Renal pelvis (tissue), 4 donors: ENCODE data around the gene TNFRSF18. TPM values are rescaled to one million over a fixed set of nuclear protein-coding genes. Genes with fewer than 3 reads are reported as not detected.
"Not testable (repeated sequence)": the region's sequence is repeated elsewhere in the genome, so short reads cannot be mapped to it uniquely, and the experiment has no call there.

Source experiments
- DNase-seq: peaks from one replicate; pipeline ENCODE4 v3.0.0-alpha.2; 2013
- polyA plus RNA-seq, 3 donors: library from polyadenylated mRNA; unstranded; fragments of 120-200 nt; gene quantifications; one replicate each; pipeline ENCODE4 v1.2.1, GENCODE V29; 2013; ENCODE audit not compliant: insufficient read length in 3 of 3

Gene TNFRSF18
- polyA plus RNA-seq, 3 donors: 0.75 to 1.2 (median 0.89) TPM

DNA sequence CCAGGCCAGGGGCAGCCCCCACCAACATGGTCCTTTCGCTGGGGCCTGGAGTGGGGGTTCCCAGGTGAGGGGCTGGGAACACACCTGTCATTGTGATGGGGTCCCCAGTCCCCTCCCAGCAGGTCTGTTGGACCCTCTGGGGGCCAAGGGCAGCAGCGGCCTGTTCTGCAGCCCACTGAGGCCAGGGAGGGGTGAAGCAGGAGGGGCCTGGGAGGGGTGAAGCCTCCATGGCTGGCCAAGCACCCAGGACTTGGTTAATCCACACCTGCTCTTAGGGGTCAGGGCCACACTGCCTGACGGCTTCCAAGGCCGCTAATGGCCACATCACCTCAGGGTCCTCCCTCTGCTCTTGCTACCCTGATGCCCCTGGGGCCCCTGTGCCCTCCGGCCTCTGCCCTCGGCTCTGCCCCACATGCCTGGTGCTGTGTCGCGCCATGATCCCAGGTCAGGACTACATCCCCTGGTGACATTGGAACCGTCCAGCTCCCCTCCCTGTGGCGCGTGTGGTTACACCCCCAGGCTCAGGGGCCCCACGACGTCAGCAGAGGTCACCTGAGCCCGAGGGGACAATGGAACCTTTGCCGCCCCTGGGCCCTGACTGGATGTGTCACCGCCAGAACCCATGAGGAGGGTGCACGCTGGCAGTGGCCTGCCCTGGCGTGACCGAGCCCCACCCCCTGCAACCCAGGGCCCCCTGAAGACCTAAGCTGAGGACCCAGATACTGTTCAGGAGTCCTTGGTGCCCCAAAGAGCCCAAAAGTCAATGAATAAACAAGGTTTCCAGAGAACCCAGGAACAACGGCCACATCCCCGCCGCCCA is 7.0 kb downstream of the TNFRSF18 start:
- no peak for DNase-seq

DNA sequence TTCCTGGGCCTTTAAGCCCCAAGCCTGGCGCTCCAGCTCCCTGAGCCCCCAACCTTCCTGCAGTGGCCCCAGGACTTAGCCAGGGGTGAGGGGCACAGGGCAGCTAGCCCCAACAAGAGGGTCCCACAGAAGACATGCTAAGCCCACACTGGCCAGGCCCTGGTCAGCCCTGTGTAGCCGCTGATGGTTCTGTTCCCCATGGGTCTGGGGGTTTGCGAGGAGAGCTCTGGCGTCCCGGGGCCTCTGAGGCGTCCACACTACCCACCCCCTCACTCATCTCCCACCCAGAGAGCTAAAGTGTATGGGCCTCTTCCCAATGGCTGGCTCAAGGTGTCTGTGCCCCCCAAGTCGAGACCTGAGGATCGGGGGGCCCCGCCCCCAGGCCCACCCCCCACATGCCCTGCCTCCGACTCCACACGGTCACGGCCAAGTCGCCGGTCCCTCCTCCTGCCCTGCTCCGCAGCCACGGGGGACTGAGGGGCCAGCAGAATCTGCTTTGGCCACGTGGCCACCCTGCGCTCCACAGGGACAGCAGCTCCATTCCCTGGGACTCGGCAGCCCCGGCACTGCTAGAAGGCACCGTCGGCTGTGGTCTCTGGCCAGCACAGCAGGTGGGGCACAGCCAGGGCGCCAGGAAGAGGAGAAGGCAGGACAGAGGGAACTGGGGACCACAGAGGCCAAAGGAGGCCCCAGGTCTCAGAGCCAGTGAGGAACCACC is 7.8 kb downstream of the TNFRSF18 start:
- no peak for DNase-seq

DNA sequence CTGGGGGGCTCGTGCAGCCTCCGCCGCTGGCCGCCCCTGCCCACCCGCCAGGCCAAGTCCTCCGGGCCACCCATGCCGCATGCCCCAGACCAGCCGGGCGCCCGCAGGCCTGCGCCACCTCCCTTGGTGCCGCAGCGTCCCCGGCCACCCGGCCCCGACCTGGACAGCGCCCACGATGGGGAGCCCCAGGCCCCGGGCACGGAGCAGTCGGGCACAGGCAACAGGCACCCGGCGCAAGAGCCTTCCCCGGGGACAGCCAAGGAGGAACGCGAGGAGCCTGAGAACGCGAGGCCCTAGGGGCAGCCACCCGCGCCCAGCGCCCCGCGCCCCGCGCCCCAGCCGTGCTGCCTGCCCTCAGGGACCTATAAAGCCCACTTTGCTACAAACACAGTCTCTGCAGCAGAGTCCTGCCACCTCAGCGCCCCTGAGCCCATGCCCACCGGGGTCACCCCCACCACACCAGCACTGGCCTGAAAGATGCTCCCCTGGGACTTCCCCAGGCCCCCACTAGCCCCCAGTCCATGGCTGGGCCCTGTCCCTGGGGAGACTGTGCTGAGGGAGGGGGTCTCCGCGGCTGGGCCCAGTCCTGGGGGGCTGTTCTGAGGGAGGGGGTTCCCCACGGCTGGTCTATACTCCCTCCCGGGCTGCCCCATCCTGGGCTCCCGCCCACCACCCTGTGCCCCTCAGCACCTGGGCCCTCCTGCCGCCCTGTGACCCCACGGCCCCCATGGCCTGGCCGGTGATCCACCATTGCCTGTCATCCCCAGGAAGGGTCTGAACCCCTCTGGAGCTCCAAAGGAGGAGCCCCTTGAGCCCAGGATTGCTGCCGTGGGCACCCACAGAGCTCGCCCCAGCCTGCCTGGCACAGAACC is 8.6 kb downstream of the TNFRSF18 start:
- DNase-seq: no peak

DNA sequence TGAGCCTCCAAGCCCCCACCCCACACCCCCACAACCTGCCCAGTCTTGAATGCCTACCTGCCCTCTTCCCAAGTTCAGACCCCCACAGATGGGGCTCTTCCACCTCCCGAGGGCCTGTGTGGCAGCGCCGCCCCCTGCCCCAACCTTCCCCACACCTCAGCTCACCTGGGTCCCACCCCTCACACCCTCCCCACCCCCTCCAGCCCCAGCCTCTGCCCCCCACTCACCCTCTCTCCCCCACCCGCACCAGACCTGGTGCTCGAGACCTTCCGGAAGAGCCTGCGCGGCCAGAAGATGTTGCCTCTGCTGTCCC is 9.2 kb downstream of the TNFRSF18 start:
- DNase-seq: no peak

DNA sequence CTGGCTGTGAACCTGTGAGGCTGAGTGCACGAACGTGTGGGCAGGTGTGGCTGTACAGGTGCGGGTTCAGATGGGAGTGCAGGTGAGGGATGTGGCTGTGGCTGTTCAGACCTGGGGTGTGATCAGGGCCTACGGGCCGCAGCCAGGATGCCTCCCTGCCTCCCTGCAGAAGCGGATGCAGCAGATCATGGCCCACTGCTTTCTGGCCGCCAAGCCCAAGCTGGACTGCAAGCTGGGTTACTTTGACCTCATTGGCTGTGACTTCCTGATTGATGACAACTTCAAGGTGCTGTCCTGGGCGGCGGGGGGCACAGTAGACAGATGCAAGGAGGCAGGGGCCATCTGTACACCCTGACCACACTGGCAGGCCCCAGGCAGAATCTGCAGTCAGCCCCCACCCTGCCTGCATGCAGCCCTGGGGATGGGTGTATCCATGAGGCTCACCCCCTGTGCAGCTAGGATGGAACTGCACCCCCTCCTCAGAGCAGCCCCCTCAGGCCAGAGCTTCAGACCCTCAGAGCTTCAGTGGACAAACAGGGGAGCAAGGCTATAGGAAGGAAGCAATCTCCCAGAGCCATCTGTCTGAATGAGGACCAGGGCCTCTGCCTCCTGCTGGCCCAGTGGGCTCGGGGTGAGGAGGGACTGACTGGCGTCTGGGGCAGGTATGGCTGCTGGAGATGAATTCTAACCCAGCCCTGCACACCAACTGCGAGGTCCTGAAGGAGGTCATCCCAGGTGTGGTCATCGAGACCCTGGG is 9.8 kb downstream of the TNFRSF18 start:
- no peak for DNase-seq

DNA sequence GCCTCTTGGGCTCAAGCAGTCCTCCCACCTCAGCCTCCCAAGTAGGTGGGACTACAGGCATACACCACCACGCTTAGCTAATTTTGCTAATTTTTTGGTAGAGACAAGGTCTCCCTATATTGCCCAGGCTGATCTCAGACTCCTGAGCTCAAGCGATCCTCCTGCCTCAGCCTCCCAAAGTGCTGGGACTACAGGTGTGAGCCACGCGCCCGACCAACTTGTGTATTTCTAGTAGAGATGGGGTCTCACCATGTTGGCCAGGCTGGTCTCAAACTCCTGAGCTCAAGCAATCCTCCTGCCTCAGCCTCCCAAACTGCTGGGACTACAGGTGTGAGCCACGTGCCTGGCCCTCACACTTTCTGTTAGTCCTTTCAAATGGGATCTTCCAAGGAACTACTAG is 10.7 kb downstream of the TNFRSF18 start:
- DNase-seq: not testable (repeated sequence)

DNA sequence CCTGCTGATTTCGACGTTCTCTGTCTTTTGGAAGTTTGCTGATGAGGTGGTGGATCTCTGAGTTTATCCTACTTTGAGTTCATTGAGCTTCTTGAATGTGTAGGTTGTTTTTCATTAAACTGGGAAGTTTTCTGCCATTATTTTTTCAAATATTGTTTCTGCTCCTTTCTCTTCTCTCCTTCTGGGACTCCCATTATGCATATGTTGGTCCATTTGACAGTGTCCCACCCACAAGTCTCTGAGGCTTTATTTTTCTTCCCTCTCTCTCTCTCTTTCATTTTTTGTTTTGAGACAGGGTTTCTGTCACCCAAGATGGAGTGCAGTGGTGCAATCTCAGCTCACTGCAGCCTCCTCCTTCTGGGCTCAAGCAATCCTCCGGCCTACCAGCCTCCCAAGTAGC is 11.7 kb downstream of the TNFRSF18 start:
- DNase-seq: no peak

DNA sequence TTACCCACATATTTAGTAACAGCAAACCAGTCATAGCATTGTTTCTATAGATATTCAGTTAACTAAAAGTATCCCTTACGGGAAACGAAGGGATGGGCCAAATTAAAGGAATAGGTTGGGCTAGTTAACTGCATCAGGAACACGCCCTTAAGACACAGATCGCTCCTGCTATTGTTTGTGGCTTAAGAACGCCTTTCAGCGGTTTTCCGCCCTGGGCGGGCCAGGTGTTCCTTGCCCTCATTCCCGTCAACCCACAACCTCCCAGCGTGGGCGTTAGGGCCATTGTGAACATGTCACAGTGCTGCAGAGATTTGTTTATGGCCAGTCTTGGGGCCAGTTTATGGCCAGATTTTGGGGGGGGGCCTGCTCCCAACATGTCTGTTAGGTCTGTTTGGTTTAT is 14.7 kb downstream of the TNFRSF18 start:
- DNase-seq: no peak

DNA sequence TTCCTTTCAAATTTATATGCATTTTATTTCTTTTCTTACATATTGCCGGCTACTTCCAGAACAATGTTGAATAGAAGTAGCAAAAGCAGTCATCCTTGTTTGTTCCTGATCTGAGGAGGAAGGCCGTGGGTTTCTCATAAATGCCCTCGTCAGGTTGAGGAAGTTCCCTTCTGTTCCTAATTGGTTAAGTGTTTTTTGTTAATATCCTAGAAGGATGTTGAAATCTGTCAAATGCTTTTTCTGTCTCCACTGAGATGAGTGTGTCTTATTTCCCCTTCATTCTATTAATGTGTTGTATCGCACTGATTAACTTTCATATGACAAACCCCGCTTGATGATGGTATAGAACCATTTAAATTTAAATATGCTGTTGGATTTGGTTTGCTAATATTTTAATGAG is 17.3 kb downstream of the TNFRSF18 start:
- DNase-seq: no peak

DNA sequence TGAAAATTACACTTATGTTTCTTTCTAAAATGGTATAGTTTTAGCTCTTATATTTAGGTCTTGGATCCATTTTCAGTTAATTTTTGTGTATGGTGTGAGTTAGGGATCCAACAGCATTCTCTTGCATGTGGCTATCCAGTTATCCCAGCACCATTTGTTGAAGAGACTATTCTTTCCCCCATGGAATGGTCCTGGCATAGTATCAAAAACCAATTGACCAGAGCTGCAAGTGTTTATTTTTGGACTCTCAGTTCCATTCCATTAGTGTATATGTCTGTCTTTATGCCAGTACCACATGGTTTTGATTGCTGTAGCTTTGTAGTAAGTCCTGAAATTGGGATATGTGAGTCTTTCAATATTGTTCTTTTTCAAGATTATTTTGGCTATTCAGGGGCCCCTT is 18.5 kb downstream of the TNFRSF18 start:
- DNase-seq: no peak

DNA sequence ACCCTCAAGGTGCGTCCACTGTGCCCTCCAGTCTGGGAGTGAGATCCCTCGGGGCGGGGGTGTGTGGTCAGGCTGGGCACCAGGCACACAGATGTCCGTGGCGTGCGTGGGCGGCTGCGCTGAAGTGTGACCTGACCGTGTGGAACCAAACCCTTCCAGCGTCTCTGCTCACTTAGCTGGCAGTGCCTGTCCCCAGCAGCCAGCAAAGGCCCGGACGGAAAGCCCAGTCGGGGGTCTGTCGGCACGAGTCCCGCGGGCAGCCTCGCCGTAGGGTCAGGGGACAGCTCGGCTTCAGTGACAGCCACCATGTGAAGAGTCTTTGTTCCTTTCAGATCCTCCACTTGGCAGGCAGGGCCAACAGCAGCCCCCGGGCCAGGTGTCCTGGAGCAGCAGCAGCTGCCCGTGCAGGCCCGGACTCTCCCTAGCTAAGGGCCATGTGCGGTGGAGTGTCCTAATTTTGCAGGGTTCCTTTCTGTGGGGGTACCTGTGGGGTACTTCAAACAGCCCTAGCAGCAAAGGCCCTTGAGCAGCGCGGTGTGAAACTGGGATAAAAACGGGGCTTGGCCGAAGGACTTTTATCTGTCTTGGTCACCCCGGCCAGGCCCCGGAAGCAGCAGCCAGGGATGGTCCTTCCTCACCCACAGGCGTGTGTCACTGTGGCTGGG is 21.2 kb downstream of the TNFRSF18 start:
- no peak for DNase-seq

DNA sequence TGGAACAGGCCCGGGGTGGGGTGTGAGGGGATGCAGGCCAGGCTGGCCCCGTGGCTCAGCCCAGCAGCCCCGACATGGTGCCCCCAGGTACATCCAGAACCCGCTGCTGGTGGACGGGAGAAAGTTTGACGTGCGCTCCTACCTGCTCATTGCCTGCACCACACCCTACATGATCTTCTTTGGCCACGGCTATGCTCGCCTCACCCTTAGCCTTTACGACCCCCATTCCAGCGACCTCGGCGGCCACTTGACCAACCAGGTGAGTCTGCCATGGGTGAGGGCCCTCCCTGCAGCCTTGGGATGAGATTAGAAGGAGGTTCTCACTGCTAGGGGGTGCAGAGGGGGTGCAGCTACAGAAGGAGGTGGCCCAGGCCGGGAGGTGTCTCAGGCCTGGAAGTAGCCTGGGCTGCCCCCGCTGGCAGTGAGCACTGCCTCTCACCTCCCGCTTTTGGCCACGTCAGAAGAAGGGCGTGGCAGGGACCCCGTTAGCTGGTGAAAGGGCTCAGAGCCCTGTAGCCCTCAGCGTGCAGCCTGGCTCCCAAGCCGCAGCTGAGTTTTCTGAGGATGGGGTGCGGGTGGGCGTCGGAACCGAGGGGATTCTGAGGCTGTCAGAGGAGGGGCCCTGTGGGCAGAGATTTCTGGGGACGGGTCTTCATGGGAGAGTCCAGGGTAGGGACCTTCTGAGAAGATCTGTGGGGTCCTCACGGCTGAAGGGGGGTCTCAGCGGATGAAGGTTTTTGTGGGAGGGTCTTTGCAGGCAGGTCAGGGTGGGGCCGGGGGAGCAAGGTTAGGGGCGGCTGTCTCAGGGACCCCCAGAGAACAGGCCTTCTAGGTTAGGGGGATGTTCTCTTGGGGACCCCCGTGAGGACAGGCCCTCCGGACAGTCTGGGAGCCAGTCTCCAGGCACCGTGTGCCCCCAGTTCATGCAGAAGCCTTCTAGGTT is 22.3 kb downstream of the TNFRSF18 start:
- no peak for DNase-seq

DNA sequence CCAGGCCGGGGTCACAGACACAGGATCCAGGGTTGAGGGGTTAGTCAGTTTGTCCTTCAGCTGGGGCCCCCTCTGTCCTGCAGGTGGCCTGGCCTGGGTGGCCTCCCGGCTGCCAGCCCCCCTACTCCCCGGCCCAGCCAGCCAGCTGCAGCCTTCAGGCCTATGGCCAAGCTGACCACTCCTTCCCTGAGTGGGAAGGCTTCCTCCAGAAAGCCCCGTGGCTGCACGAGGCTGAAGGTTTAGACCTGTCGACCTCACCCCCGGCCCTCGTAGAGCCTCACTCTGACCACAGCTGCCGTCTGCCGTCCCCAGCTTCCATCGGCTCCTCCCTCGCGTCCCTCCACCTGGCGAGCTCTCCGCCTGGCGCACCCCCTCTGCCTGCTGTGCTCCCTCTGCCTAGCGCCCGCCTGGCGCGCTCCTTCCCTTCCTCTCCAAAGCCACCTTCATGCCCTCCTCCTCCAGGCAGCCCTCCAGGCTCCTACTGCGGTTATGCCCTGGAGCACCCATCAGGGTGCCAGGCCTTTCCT is 23.1 kb downstream of the TNFRSF18 start:
- DNase-seq: no peak

DNA sequence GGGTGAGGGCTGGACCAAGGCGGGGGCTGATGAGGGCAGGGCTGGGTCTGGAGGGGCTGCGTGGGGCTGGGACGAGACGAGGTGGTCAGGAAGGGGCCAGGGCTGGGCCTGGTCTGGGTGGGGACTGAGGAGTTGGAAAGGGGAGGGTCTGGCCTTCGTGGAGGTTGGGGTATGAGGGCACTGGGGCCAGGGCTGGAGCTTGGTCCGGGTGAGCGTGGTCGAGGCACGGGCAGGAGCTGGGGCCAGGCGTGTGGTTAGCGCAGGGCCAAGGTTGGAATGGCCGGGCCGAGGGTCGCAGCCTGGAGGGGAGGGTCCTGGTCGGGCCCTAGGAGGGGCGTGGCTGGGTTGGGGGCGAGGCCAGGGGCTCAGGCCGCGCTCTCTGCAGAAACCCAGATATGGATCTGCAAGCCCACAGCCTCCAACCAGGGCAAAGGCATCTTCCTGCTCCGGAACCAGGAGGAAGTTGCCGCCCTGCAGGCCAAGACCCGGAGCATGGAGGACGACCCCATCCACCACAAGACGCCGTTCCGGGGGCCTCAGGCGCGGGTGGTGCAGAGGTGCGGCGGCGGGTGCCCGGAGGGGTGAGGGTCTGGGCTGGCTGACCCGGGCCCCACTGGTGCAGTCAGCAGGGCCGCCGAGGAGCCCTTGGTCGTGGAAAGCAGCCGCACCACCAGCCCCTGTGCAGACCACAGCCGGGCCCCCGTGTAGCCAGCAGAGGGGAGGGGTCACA is 23.7 kb downstream of the TNFRSF18 start:
- DNase-seq: no peak

DNA sequence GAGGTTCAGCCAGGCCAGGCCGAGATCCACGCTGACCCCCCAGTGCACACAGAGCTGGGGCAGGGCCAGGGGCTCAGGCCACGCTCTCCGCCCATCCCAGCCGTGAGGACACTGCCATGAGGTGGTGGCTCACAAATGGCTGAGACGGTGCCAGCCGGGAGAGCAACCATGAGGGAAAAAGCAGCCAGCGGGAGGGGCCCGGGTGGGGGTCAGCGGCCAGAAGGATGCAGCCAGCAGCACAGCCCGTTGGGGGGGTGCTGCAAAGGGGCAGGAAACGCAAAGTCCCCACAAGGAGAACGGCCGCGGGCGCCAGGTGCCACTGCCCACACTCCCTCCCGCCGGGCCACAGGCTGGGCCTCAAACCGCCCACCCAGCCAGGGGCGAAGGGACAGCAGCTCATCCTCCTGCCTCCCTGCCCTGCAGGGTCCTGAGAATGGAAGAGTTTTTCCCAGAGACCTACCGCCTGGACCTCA is 24.4 kb downstream of the TNFRSF18 start:
- DNase-seq: no peak

DNA sequence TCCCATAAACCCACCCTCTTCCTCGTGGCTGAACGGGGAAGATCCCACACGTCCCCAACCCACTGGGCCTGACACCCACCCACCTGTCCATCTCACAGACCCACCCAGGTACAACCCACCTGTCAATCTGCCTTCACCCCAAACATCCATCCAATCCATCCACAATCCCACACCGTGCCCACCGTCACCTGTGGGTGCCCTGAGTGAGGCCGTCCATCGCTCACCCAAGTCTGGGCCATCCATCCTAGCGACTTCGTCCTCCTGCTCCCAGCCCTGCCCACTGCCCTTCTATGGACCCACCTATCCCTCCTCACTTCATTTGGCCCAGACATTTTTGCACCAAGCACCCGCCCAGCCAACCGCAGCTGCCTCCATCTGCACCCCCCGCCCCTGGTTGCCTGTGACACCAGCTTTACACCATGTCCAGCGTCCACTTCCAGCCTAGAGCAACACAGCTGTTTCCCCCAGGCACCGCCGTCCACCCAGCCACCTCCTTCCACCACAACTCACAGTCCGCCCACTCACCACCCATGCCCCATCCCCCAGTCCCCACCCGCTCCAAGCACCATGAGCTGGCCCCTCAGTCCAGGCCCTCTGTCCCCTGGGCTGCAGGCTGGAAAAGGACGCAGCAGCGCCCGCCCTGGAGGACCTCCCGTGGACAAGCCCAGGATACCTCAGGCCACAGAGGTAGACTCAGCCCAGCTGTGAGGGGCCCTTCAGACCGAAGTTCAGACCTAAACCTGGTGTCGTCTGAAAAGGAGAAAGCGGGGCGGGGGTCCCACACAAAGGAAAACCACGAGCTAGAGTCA is 25.1 kb downstream of the TNFRSF18 start:
- no peak for DNase-seq

DNA sequence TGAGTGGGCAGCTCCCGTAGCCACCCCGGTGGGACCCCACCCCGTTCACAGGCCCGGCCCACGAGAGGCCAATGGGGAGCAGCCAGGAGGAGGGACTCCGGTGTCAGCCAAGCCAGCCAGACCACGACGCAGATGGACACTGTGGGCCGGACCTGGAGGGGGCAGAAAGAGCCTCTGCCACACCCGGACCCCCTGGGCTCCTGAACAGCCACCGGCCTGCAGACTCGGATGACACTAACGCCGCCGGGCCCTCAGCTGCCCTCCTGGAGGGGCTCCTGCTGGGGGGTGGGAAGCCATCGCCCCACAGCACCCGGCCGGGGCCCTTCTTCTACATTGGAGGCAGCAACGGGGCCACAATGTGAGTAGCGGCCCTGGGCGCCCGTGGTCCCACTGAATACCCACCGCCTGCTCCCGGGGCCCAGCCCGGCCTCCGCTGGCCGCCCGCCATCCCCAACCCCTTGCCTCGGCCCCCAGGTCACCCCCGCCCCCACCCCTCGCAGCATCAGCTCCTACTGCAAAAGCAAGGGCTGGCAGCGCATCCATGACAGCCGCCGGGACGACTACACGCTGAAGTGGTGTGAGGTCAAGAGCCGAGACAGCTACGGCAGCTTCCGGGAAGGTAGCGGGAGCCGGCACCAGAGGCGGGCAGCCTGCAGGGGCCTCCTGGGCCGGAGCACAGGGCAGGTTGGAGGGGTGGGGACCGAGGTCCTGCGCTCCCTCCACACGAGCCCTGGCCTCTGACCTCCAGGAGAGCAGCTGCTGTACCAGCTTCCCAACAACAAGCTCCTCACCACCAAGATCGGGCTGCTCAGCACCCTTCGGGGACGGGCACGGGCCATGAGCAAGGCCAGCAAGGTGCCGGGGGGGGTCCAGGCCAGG is 26.2 kb downstream of the TNFRSF18 start:
- no peak for DNase-seq
